ENCODE results near the gene NTPCR.

The NTPCR gene

GRCh38 chr1:232980355-232980978, 30.1 kb downstream of the NTPCR start:
- Histone ChIP-seq H3K4me3 (ENCODE audit: low read length) (no peak overlapping the region), H3K36me3 (ENCODE audit: control insufficient read depth, insufficient read depth, low read length) (no peaks in the 10 kb centered on the region), H3K79me1 (ENCODE audit: low read length) (no peaks in the 10 kb centered on the region), H2BK5ac (ENCODE audit: low read length) (no peak overlapping the region), H4K5ac (ENCODE audit: low read length) (no peak overlapping the region), H3K4ac (ENCODE audit: low read depth, low read length) (no peak overlapping the region), H2AK5ac (ENCODE audit: low read length) (no peak overlapping the region), H2BK120ac (ENCODE audit: low read depth, low read length) (no peak overlapping the region), H3K9ac (ENCODE audit: low read length) (no peak overlapping the region), H3K56ac (ENCODE audit: low read length) (no peak overlapping the region), H2BK15ac (replicated peaks; ENCODE audit: low read depth) (no peak overlapping the region), H3K18ac (ENCODE audit: low read length) (no peak overlapping the region), H3K27me3 (ENCODE audit: insufficient read depth, low read length, poor library complexity) (no peaks in the 10 kb centered on the region), H4K8ac (ENCODE audit: low read depth, low read length) (no peak overlapping the region), H3K4me2 (ENCODE audit: low read length) (no peak overlapping the region), H3K4me1 (ENCODE audit: control insufficient read depth, low read depth, low read length) (no peaks in the 10 kb centered on the region), H3K23ac (ENCODE audit: low read length) (no peak overlapping the region), H3K79me2 (ENCODE audit: control insufficient read depth, insufficient read depth, low read length) (no peaks in the 10 kb centered on the region), H3K27ac (ENCODE audit: low read depth, low read length) (no peak overlapping the region)
- no CpG with 5 or more reads among the region's 13 CpGs for WGBS (ENCODE audit: extremely low coverage, insufficient coverage, low lambda C conversion rate)
- DNase-seq: peak; percentile 42

GRCh38 chr1:232980986-232981560, 30.7 kb downstream of the NTPCR start:
- Histone ChIP-seq H3K4me2 (ENCODE audit: low read length) (no peak overlapping the region), H2BK5ac (ENCODE audit: low read length) (no peak overlapping the region), H3K4me3 (ENCODE audit: low read length) (no peak overlapping the region), H3K56ac (ENCODE audit: low read length) (no peak overlapping the region), H4K8ac (ENCODE audit: low read depth, low read length) (no peak overlapping the region), H4K5ac (ENCODE audit: low read length) (no peak overlapping the region), H2BK120ac (ENCODE audit: low read depth, low read length) (no peak overlapping the region), H2BK15ac (replicated peaks; ENCODE audit: low read depth) (no peak overlapping the region), H3K4me1 (ENCODE audit: control insufficient read depth, low read depth, low read length) (no peaks in the 10 kb centered on the region), H3K36me3 (ENCODE audit: control insufficient read depth, insufficient read depth, low read length) (no peaks in the 10 kb centered on the region), H3K79me2 (ENCODE audit: control insufficient read depth, insufficient read depth, low read length) (no peaks in the 10 kb centered on the region), H3K27ac (ENCODE audit: low read depth, low read length) (no peak overlapping the region), H3K4ac (ENCODE audit: low read depth, low read length) (no peak overlapping the region), H3K9ac (ENCODE audit: low read length) (no peak overlapping the region), H3K79me1 (ENCODE audit: low read length) (no peaks in the 10 kb centered on the region), H3K27me3 (ENCODE audit: insufficient read depth, low read length, poor library complexity) (no peaks in the 10 kb centered on the region), H3K18ac (ENCODE audit: low read length) (no peak overlapping the region), H3K23ac (ENCODE audit: low read length) (no peak overlapping the region), H2AK5ac (ENCODE audit: low read length) (no peak overlapping the region)
- no CpG with 5 or more reads among the region's 9 CpGs for WGBS (ENCODE audit: extremely low coverage, insufficient coverage, low lambda C conversion rate)
- no peak for DNase-seq

GRCh38 chr1:232982238-232982944, 32.0 kb downstream of the NTPCR start:
- no CpG with 5 or more reads among the region's 13 CpGs for WGBS (ENCODE audit: extremely low coverage, insufficient coverage, low lambda C conversion rate)

GRCh38 chr1:232983375-232983774, 33.0 kb downstream of the NTPCR start:
- Histone ChIP-seq H3K4me2 (ENCODE audit: low read length) (no peak overlapping the region), H2BK15ac (replicated peaks; ENCODE audit: low read depth) (no peak overlapping the region), H2BK5ac (ENCODE audit: low read length) (no peak overlapping the region), H3K23ac (ENCODE audit: low read length) (no peak overlapping the region), H3K9ac (ENCODE audit: low read length) (no peak overlapping the region), H3K18ac (ENCODE audit: low read length) (no peak overlapping the region), H3K36me3 (ENCODE audit: control insufficient read depth, insufficient read depth, low read length) (no peaks in the 10 kb centered on the region), H3K56ac (ENCODE audit: low read length) (no peak overlapping the region), H4K5ac (ENCODE audit: low read length) (no peak overlapping the region), H3K79me2 (ENCODE audit: control insufficient read depth, insufficient read depth, low read length) (no peaks in the 10 kb centered on the region), H4K8ac (ENCODE audit: low read depth, low read length) (no peak overlapping the region), H3K4me1 (ENCODE audit: control insufficient read depth, low read depth, low read length) (no peaks in the 10 kb centered on the region), H2BK120ac (ENCODE audit: low read depth, low read length) (no peak overlapping the region), H3K79me1 (ENCODE audit: low read length) (no peaks in the 10 kb centered on the region), H3K27me3 (ENCODE audit: insufficient read depth, low read length, poor library complexity) (no peaks in the 10 kb centered on the region), H3K4ac (ENCODE audit: low read depth, low read length) (no peak overlapping the region), H3K27ac (ENCODE audit: low read depth, low read length) (no peak overlapping the region), H2AK5ac (ENCODE audit: low read length) (no peak overlapping the region), H3K4me3 (ENCODE audit: low read length) (no peak overlapping the region)
- no CpG with 5 or more reads among the region's 14 CpGs for WGBS (ENCODE audit: extremely low coverage, insufficient coverage, low lambda C conversion rate)
- DNase-seq: no peak

More at GRCh38 chr1:232982238-232982944, 32.0 kb downstream of the NTPCR start:
- no peaks in the 10 kb centered on the region for H3K79me2 ChIP-seq (ENCODE audit: control insufficient read depth, insufficient read depth, low read length)
- no peak overlapping the region for H3K27ac ChIP-seq (ENCODE audit: low read depth, low read length)
- no peak overlapping the region for H3K4me3 ChIP-seq (ENCODE audit: low read length)
- H3K4ac ChIP-seq (ENCODE audit: low read depth, low read length): no peak overlapping the region
- no peak overlapping the region for H3K56ac ChIP-seq (ENCODE audit: low read length)
- no peak overlapping the region for H3K23ac ChIP-seq (ENCODE audit: low read length)
- no peaks in the 10 kb centered on the region for H3K4me1 ChIP-seq (ENCODE audit: control insufficient read depth, low read depth, low read length)
- no peaks in the 10 kb centered on the region for H3K27me3 ChIP-seq (ENCODE audit: insufficient read depth, low read length, poor library complexity)
- H3K36me3 ChIP-seq (ENCODE audit: control insufficient read depth, insufficient read depth, low read length): no peaks in the 10 kb centered on the region
- no peak overlapping the region for H4K5ac ChIP-seq (ENCODE audit: low read length)
- H2BK120ac ChIP-seq (ENCODE audit: low read depth, low read length): no peak overlapping the region
- H3K79me1 ChIP-seq (ENCODE audit: low read length): no peaks in the 10 kb centered on the region
- no peak overlapping the region for H3K9ac ChIP-seq (ENCODE audit: low read length)
- no peak overlapping the region for H3K18ac ChIP-seq (ENCODE audit: low read length)
- H2AK5ac ChIP-seq (ENCODE audit: low read length): no peak overlapping the region
- no peak for DNase-seq
- no peak overlapping the region for H2BK5ac ChIP-seq (ENCODE audit: low read length)
- no peak overlapping the region for H2BK15ac ChIP-seq (replicated peaks; ENCODE audit: low read depth)
- no peak overlapping the region for H3K4me2 ChIP-seq (ENCODE audit: low read length)
- no peak overlapping the region for H4K8ac ChIP-seq (ENCODE audit: low read depth, low read length)

- Histone ChIP-seq H3K4me3 (ENCODE audit: low read length) (no peak overlapping the region), H3K79me2 (ENCODE audit: control insufficient read depth, insufficient read depth, low read length) (no peaks in the 10 kb centered on the region), H4K5ac (ENCODE audit: low read length) (no peak overlapping the region), H3K27me3 (ENCODE audit: insufficient read depth, low read length, poor library complexity) (no peaks in the 10 kb centered on the region), H3K4me1 (ENCODE audit: control insufficient read depth, low read depth, low read length) (no peaks in the 10 kb centered on the region), H3K23ac (ENCODE audit: low read length) (no peak overlapping the region), H3K4me2 (ENCODE audit: low read length) (no peak overlapping the region), H4K8ac (ENCODE audit: low read depth, low read length) (no peak overlapping the region), H2BK15ac (replicated peaks; ENCODE audit: low read depth) (no peak overlapping the region), H3K56ac (ENCODE audit: low read length) (no peak overlapping the region), H3K4ac (ENCODE audit: low read depth, low read length) (no peak overlapping the region), H3K79me1 (ENCODE audit: low read length) (no peaks in the 10 kb centered on the region), H3K27ac (ENCODE audit: low read depth, low read length) (no peak overlapping the region), H3K36me3 (ENCODE audit: control insufficient read depth, insufficient read depth, low read length) (no peaks in the 10 kb centered on the region), H3K18ac (ENCODE audit: low read length) (no peak overlapping the region), H2BK120ac (ENCODE audit: low read depth, low read length) (no peak overlapping the region), H2AK5ac (ENCODE audit: low read length) (no peak overlapping the region), H3K9ac (ENCODE audit: low read length) (no peak overlapping the region), H2BK5ac (ENCODE audit: low read length) (no peak overlapping the region)
- DNase-seq: no peak
- WGBS (ENCODE audit: extremely low coverage, insufficient coverage, low lambda C conversion rate): no CpG with 5 or more reads among the region's 25 CpGs
Measured at GRCh38 chr1:232983817-232984567, 33.6 kb downstream of the NTPCR start.
